Choroid plexus epithelial cell (primary cell): ENCODE data around the gene ANAPC7.
A peak's percentile ranks its signal among the peaks of the same experiment; 100 is the strongest.
"Not testable (repeated sequence)": the region's sequence is repeated elsewhere in the genome, so short reads cannot be mapped to it uniquely, and the experiment has no call there.

ENCODE experiments used
- DNase-seq: peaks from one replicate; pipeline ENCODE4 v3.0.0-alpha.2; 2010; ENCODE audit warnings: low read depth
- H3K4me3 ChIP-seq: 2 replicates; pipeline ENCODE4 v1.5.1; 2011; ENCODE audit warnings: low read depth, mild to moderate bottlenecking, control low read depth, low read length, moderate library complexity
- TF ChIP-seq, protein P1 (sequence below): conservative IDR thresholded peaks from 2 replicates; pipeline ENCODE4 v1.5.1; 2011; ENCODE audit warnings: low read depth, mild to moderate bottlenecking, control low read depth, inconsistent platforms, low read length, moderate library complexity

The ANAPC7 gene

GRCh38 chr12:110365489-110366320 is 37.8 kb downstream of the ANAPC7 start:
- H3K4me3 ChIP-seq: no peak overlapping the region
- no peak for DNase-seq
- TF ChIP-seq, protein P1, sequence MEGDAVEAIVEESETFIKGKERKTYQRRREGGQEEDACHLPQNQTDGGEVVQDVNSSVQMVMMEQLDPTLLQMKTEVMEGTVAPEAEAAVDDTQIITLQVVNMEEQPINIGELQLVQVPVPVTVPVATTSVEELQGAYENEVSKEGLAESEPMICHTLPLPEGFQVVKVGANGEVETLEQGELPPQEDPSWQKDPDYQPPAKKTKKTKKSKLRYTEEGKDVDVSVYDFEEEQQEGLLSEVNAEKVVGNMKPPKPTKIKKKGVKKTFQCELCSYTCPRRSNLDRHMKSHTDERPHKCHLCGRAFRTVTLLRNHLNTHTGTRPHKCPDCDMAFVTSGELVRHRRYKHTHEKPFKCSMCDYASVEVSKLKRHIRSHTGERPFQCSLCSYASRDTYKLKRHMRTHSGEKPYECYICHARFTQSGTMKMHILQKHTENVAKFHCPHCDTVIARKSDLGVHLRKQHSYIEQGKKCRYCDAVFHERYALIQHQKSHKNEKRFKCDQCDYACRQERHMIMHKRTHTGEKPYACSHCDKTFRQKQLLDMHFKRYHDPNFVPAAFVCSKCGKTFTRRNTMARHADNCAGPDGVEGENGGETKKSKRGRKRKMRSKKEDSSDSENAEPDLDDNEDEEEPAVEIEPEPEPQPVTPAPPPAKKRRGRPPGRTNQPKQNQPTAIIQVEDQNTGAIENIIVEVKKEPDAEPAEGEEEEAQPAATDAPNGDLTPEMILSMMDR: no peak

GRCh38 chr12:110361216-110361615 is 42.3 kb downstream of the ANAPC7 start:
- no peak overlapping the region for H3K4me3 ChIP-seq
- TF ChIP-seq, protein P1: no peak
- DNase-seq: no peak

GRCh38 chr12:110358384-110359097 is 45.0 kb downstream of the ANAPC7 start:
- TF ChIP-seq, protein P1: peak; percentile 43
- H3K4me3 ChIP-seq: not testable (repeated sequence)
- DNase-seq: peak; percentile 43

- no peak overlapping the region for H3K4me3 ChIP-seq
- DNase-seq: peak; percentile 36
- TF ChIP-seq, protein P1: peak; percentile 64
These were observed 48.4 kb downstream of the ANAPC7 start for GRCh38 chr12:110355073-110355472.

- TF ChIP-seq, protein P1: no peak
- no peak overlapping the region for H3K4me3 ChIP-seq
- DNase-seq: peak; percentile 26
These were observed 49.2 kb downstream of the ANAPC7 start for GRCh38 chr12:110354172-110354780.

- DNase-seq: no peak
These were observed 50.1 kb downstream of the ANAPC7 start for GRCh38 chr12:110353211-110353965.

More at GRCh38 chr12:110353211-110353965, 50.1 kb downstream of the ANAPC7 start:
- no peak overlapping the region for H3K4me3 ChIP-seq
- TF ChIP-seq, protein P1: no peak
